ENCODE results near the gene ANKMY1.

Gene ANKMY1

DNA sequence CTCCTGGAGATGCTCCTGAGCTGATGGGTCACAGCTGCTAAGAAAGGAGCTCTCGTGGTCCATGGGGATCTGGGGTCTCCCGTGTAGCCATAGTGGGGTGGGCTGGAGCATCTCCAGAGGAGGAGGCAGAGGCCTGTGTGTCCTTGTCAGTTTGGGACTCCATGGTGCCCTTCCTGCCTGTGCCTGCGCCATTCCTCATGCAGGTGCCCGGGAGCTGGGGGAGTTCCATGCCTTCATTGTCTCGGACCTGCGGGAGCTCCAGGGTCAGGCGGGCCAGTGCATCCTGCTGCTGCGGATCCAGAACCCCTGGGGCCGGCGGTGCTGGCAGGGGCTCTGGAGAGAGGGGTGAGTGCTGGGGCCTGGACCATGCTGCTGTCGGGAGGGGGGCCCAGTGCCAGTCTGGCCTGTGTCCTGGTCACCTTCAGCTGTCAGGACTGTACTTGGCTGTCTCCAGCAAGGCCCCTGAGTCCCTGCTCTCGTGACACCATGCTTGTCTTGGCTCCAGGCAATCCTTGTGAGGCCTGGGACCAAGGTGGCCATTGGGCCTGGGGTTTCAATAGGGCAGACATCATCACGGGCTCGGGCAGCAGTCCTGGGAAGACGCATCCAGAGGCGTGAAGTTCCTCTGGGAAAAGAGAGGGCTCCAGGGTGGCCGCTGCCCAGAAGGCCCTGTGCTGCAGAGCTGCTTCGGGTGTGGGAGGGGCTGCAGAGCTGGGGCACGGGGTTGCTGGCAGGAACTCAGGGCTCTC, 36.1 kb upstream of the ANKMY1 start:
- no peak for DNase-seq

DNA sequence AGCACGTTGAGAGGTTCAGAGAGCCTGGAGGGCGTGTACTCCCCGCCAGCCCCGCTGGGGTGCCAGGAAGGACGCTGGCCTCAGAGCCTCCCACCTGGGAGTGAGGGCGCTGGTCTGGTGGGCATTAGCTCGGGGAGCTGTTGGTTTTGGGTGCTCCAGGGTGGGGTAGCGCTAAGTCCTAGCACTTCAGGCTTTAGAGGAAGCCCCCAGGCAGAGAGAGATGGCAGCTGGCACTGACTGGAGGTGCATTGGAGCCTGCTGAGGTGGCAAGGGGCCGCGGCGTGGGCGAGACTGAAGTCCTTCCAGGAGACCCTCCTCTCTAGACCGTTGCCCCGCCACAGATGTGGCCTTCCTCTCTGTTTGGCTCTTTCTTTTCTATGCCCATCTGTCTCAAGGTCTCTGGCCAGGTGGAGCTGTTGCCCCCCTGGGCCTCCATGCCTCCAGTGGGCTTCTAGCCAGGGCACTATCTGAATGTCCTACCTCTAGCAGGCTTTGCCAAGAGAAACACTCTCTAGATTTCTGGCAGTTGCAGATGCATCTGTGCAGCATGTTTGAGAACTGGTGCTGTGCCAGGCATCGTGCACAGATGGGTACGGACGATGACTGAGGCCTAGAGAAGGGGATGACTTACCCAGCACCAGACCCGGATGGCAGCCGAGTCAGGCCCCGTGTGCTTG, 35.4 kb upstream of the ANKMY1 start:
- no peak for DNase-seq

DNA sequence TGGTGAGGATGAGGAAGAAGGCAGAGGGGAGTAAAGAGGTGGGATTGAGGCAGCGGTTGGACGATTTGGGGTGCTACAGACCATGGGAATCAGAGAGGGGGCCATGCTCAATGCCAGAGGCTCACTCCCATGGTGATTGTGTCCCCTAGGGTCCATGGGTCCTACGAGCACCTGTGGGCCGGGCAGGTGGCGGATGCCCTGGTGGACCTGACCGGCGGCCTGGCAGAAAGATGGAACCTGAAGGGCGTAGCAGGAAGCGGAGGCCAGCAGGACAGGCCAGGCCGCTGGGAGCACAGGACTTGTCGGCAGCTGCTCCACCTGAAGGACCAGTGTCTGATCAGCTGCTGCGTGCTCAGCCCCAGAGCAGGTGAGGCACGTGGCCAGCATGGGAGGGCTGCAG, 34.0 kb upstream of the ANKMY1 start:
- DNase-seq = no peak

DNA sequence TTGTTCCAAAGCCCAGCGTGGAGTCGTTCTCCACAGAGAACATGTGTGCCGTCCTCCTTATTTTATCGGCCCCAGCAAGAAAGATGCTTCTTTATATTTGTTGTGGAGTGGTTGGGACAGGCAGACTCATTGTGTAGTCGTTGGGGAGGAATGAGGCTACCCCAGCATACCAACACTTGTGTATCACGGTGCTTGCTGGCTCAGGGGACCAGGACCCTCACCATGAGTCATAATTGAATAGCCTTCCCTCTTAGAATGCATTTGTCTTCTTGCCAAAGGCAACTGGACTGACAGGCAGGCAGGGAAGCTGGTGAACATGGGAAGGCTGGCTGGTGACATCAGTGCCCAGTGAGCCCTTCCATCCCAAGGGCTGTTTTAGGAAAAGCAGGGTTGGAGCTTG, 33.4 kb upstream of the ANKMY1 start:
- no peak for DNase-seq

DNA sequence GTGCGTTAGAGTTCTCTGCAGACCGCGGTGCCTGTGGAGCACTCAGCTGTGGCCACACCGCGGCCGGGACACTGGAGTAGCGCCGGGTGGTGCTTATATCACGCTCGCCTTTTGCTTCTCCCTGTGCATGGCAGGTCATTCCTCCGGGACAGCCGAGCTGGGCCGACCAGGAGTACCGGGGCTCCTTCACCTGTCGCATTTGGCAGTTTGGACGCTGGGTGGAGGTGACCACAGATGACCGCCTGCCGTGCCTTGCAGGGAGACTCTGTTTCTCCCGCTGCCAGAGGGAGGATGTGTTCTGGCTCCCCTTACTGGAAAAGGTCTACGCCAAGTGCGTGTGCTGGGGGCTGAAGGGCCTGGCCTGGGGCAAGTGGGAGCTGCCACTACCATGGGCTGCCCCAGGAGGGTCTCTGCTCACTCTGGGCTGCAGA, 32.9 kb upstream of the ANKMY1 start:
- no peak for DNase-seq

DNA sequence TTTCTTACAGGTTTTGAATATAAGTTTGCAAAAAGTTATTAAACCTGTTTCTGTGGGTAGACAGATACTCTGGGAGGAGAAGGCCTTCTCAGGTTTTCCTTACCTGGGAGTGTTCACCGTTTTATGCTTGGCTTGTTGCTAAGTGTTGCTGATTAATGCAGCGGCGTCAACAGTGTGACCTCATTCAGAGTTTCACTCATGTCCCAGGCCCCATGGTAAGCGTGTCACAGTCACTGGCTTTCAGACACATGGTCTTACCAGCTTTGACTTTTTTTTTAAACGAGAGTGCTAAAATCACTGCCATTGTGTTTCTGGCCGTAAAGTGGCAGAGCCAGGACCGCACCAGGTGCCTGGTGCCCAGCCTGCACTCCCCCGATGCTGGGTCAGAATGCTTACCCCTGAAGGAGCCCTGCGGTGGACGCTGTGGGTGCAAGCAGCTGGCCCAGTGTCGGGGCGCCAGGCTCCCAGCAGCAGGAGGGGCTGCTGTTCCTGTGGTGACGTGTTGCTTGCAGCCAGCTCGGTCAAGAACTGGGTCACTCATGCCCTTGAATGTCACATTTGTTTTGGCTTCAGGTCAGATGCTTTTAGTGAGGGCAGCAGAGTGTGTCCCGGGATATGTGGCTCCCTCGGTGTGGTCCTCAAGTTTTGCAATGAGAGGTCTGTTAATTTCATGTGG, 32.2 kb upstream of the ANKMY1 start:
- no peak for DNase-seq

DNA sequence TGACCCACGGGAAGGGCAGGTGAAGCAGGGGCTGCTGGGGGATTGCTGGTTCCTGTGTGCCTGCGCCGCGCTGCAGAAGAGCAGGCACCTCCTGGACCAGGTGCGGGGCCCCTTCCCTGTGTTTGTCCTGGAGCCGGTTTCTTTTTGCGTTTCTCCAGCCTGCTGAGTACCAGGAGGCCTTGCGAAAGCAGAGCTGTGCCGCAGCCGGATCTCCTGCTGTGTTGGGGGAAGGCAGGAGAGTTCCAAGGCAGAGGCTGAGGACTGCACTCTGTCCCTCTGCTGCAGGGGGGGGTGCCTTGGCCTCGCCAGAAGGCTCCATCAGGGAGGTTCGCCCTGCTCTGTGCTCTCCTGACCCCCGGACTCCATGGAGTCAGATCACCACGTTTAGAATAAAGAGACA, 31.6 kb upstream of the ANKMY1 start:
- DNase-seq = no peak

DNA sequence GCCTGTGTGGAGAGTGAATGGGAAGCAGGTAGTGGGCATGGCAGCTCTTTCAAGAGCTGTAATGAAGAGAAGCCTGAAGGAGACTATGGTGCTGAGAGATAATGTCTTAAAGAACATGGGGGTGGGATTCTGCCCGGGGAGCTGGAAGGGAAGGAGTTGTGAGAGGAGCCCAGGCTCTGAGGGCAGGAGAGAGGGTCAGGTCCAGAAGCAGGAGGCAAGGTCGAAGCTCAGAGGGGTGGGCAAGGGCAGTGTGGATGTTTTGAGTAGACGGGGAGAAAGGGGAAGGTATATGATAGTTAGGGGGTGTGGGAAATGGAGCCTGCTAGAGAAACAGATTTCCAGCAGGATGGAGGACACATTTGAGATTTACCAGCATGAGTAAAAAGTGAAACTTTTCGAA, 30.9 kb upstream of the ANKMY1 start:
- DNase-seq = no peak

DNA sequence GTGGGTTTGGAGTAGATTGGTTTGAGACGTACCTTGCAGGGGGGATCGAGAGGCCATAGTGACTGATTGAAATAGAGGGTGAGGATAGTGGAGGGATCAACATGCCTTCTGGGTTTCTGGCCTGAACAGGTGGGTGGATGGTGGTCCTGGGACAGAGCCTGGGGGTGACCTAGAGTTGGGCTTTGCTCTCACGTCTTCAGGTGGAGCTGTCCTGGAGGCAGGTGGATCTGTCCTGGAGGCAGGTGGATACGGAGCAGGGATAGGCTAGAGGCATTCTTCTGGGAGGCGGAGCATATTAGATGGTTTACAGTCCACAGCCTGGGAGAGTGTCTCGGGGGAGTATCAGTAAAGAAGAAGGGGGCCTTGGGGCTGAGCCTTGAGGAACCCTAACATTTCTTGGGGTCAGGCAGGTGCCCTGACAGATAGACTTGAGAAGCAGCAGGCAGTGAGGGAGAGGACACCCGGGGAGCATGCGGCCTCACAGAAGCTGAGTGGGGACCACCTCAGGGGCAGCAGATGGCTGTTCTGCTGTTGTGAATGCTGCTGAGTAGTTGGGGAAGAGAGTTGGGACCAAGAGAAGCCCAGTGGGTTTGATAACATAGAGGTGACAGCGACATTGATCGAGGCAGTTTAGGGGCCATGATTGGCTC, 30.3 kb upstream of the ANKMY1 start:
- DNase-seq = no peak

DNA sequence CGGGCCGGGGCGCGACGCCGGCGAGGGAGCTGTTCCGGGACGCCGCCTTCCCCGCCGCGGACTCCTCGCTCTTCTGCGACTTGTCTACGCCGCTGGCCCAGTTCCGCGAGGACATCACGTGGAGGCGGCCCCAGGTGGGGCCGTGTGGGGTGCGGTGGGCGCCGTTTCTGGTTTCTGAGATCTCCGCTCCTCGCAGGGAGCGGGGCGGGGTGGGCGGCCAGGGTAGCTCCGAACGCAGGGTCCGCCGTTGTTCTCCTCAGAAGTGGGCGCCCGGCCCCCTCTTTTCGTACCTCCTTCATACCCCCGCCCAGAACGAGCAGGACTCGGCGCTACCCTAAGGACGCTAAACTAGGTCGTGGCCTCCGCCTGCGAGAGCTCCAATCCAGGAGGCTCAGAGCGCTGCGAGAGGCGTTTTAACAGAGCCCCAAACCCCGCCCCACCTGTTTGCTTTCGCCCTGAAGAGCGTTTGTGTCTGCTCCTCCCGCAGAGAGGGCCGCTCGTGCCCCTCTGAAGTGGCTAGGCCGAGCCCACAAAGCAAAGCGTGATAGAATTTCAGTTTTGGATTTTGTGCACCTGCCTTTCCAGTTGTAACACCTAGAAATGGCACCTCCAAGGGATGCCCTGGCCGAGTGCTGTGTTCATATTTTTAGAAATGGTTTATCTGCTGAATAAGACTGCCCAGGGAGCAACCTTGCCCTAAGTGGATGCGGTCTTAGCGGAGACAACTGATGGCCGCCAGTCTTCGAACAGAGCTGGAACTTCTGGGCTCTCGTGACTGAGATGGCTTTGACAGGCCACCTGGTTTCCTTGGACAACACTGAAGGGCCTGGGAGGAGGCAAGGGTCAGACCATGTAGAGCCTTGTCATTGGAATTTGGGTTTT, 29.4 kb upstream of the ANKMY1 start:
- DNase-seq = no peak

DNA sequence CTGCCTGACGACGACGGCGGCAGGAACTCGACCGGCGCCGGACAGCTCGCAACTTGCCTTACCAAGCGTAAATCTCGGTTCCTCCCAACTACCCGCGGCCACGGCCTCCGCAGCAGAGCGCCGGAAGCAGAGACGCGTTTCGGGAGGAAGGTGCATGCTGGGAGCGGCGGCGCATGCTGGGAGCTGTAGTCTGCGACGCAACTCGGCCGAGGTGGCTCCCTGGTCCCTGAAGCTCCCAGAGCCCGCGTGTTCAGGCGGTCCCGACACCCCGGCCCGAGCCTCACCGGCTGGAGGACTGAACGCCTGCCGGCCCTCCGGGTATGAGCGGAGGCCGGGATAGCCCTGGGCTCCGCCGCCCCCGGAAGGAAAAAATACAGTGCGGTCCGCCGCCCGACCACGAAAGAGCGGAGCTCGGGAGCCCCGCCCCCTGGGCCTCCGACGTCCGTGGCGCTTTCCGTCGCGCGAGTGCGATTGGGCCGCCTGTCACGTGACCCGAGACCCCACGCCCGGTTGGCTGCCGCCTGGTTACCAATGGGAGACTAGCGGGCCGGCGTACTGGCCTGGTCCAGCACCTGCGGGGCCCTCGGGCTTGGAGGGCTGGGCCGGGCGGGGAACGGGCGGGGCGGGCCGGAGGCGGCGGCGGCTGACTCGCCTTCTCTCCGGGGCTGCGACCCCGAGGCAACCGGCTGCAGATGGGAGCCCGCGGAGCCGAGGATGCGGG, 28.6 kb upstream of the ANKMY1 start, which contains the start of gene CAPN10:
TSS of gene CAPN10 (plus strand) at position 537 of the 721 bp plus-strand sequence. CDS start at position 715, 178 bp downstream.
- DNase-seq = peak; percentile 82

DNA sequence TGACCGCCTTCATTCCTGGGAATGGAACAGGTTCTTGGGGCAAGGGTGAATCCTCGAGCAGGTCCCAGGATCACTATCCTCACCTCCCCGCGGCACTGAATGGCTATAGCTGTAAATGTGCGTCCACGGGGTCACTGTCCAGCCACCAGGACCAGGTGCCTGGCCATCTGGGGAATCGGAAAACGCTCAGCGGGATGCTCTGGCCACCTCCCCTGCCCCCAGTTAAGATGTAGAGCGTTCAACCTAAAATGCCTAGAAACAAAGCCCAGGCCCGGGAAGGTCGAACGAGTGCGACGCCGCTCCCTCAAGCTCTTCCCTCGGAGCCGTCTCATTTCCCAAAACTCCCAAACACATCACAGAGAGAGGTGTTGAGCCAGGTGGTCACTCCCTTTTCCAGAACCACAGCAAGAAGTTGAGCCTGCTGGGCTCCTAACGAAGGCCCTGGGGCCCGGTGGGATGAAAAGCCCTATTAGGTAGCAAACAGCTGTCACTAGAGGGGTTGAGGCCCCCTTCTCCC, 28.0 kb upstream of the ANKMY1 start:
- DNase-seq = no peak

DNA sequence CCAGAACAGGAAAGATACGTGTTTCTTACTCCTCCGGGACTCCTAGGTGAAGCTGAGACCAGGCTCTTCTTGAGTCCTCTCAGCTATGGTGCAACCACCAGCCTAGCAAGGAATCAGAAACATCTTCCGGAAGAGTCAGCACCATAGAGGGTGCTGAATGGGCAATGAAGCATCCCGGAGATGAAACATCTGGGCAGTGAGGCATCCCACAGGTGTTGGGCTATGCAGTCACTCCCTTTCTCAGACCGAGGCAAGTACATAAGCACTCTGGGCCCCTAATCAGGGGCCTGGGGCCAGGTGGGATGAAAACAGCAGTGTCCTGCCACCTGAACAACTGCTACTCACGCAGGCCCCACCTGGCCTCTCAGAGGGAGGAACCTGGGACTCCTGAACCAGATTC, 27.3 kb upstream of the ANKMY1 start:
- peak; percentile 23 for DNase-seq

DNA sequence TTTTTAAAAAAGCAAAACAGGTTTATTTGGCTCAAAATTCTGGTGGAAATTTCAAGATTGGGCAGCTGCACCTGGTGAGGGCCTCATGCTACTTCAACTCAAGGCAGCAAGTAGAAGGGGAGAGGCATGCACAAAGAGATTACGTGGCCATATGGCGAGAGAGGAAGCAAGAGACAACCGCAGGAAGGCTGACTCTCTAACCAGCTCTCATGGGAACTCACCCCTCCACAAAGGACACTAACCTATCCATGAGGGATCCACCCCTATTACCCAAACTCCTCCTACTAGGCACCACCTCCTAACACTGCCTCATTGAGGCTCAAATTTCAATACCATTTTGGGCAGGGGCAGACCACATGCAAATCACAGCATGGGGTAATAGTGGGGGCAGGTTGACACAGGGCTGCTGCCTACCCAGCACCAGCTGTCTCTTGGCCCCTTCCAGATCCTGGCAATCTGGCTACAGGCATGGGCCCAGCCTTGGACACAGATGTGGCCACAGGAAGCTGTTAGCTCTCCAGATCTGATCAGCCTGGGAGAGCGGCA, 26.8 kb upstream of the ANKMY1 start:
- peak; percentile 88 for DNase-seq

DNA sequence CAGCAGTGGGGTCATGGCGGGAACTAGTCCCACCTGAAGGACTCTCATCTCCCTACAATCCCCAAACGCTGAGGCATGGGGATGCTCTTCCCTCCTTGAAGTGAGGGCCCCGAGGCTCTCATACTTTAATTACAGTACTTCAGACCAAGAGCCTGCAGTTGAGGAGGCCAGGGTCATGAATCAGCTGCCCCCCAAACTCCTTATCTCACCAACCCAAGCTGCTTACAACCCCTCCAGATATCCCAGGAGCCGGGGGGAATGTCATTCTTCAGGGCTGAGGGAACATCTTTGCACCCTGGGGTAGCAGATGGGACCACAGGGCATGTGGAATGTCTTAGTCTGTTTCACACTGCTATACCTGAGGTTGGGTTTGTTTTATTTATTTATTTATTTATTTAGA, 26.0 kb upstream of the ANKMY1 start:
- no peak for DNase-seq

DNA sequence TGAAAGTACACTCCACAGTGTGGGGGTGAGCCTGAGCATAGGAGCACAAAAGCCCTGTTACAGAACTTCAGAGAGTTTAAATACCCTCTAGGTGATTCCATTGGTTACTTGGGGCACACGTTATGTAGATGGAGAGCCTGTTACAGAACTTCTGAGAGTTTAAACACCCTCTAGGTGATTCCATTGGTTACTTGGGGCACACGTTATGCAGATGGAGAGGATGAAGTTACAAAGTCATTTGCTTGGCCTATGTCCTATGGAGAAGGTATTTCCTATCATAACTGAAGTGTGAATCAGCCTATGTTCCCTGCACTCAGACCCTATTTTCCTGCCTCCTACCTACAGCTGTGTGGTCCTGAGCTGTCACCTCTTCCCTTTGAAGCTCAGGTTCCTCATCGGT, 25.0 kb upstream of the ANKMY1 start:
- no peak for DNase-seq

DNA sequence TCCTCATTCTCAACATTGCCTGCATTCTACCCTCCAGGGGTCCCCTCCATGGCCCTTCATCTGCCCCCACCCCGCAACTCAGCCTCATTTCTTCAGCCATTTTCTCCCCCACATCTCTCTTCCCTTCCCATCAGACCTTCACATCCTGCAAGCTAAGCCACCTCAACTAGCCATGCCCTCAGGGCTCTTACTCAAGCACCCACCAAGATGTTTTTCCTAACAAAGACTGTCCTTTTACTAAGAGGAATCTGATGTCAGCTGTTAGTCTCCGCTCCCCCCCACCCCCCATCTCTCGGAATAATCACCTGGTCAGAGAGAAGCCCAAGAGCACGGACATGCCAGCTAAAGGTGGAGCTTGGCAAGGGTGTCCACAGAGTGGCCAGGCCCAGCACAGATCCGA, 24.0 kb upstream of the ANKMY1 start:
- DNase-seq = no peak

DNA sequence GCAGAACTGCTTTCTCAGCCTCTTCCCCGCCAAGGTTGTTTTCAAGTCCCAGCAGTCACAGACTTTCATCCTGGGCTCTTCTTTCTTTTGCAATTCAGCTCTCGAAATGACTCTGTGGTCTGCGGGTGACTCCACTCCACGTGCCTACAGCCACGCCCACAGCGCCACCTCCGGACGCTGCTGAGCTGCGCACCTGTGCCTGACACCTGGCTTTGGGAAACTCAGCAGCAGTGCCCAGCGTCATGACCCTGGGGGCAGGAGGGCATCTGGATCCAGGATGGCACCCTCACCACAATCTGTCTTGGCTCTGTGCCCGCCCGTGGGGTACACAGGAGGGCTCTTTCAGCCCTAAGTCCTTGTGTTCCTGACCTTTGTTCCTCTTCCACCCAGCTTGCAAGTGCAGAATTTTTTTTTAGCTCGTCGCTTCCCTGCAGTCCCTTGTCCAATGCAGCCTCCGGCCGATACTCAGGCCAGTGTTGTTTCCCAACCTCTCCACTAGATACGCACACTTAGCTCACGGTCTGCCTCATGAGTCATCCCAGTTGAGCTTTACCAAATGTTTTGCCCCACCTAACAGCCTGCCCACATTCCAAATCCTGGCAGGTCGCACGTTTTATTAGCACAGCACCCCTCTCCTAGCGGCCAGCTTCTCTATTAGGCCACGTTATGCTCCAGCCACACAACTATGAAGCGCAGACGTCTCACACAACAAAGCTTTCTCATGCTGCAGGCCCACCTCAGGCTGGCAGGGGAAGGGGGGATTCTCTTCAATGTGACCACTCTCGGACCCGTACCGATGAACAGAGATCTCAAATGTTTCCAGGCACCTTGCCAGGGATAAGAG, 22.2 kb upstream of the ANKMY1 start:
- DNase-seq = peak; percentile 5

DNA sequence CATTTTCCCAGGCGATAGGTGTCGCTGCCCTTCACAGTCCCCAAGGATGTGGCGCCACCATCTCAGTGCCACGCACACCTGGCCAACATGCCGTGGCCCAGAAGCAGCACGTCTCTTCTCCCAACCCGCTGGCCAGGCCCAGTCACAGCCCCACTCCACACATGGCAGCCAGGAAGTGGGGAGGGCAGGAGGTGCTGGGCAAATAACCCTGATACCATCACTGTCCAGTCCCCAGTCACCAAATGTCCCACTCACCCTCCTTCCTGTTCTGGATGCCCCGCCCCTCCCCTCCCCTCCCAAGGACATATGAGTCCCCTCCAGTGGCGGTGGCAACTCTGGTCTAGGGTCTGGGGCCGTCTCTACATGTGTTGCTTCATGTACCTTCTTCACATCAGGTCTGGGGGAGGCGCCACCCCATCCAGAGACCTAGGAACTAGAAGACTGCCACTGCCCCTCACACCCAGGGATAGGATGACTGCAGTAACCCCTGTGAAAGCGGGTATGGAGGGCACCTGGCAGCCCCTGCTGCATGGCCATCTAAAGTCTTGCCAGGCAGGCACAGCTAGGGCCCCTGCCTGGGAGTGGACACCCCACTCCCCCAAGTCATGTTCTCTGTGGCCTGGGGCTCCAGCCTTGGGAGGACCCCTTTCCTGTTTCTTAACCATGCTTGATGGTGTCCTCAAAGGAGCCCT, 21.4 kb upstream of the ANKMY1 start:
- DNase-seq = no peak

DNA sequence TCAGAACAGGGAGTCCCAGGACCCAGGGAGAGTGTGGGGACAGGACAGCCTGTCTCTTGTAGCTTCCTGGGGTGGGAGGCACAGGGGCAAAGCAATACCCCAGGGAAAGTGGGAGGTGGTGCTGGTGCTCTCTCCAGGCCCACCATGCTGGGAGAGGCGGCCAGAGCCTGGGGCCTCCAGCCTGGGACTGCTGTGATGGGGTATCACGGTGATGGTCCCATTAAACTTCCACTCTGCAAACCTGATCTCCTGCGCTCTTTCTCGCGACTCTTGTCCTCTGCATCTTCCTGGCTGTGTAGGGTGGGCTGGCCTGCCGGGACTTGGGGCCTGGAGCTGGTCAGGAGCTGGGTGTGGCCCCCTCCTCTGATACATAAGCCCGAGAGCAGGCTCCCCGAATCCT, 20.7 kb upstream of the ANKMY1 start:
- DNase-seq = no peak
